ENCODE measurements around the gene CEP112.
"Not testable (repeated sequence)": the region's sequence is repeated elsewhere in the genome, so short reads cannot be mapped to it uniquely, and the experiment has no call there.

Gene CEP112

DNA sequence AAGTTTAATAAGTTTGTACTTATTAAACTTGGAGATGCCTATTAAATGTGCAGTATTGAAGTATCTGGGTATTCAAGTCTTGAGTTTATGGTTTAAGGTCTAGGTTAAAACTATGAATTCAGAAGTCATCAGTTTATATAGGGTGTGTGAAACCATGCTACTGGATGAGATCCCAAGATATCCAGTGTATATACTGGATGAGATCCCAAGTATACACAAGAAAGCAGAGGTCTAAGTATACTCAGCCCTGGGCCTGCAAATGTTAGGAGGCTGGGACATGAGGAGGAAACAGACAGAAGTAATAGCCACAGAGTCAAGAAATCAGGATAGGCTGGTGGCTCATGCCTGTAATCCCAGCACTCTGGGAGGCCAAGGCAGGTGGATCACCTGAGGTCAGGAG lies 436.1 kb downstream of the CEP112 start:
- no peak for DNase-seq

DNA sequence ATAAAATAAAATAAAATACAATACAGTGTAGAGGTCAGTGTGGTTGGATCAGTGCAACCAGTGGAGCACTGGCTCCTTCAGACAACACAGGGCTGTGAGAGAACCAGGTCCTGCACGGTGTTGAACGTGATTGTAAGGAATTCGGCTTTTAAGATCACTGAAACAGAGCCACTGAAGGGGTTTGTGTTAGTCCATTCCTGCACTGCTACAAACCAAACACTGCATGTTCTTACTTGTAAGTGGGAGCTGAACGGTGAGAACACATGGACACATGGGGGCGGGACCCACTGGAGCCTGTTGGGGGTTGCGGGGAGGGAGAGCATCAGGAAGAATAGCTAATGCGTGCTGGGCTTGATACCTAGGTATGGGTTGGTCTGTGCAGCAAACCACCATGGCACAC lies 437.3 kb downstream of the CEP112 start:
- DNase-seq = no peak

DNA sequence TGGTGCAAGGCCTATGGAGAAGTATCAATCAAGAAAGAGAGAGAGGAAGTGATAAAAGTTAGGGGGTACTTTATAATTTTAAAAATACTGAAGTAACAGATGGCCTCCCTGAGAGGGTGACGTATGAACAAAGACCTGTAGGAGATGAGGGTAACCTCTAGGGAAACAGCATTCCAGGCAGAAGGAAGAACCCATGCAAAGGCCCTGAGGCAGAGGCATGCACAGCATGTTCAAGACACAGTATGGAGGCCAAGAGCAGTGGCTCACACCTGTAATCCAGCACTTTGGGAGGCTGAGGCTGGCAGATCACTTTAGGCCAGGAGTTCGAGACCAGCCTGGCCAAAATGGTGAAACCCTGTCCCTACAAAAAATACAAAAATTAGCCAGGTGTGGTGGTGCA lies 437.9 kb downstream of the CEP112 start:
- DNase-seq = no peak

- DNase-seq = no peak
These were observed 438.6 kb downstream of the CEP112 start for GRCh38 chr17:65753348-65753747.

- no peak for DNase-seq
These were observed 440.7 kb downstream of the CEP112 start for GRCh38 chr17:65751263-65751662.

DNA sequence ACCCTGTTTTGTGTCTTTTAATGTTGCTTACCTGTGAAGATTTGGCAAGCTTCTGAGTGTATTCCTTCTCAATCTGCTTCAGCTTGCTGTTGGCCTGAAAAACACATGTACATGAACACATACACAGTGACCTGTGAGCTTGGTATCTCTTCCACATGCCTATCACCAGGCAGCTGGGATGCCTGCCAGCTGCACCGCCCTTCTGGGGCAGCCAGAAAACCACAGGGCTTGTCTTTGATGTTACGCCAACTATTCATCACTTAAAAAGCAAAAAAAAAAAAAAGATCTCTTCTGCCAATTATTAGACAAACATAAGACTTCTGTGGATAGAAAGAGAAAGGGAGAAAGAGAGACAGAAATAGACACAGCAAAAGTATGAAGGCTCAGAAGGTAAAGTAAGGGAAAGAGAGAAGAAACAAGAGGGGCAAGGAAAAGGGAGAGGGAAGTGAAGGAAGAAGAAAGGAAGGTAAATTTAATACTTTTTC lies 441.3 kb downstream of the CEP112 start:
- DNase-seq = no peak

DNA sequence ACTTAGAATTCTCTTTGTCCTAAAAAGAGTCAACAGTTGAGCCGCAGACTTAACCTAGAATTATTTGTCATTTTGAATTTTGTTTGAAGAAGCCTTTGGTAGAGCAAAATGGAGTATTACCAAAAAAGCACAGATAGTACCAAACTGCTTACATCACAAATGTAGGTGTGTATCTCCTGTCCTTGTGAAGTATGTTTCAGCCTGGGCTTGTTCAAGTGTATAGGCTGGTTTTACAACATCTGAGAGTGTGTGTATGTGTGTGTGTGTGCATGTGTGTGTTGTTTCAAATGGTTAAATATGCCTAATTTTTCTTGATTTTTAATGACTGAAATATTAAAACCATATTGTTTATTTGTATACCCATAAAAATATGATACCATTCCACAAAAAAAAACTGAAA lies 441.8 kb downstream of the CEP112 start:
- no peak for DNase-seq

GRCh38 chr17:65749479-65749878 lies 442.5 kb downstream of the CEP112 start:
- no peak for DNase-seq

DNA sequence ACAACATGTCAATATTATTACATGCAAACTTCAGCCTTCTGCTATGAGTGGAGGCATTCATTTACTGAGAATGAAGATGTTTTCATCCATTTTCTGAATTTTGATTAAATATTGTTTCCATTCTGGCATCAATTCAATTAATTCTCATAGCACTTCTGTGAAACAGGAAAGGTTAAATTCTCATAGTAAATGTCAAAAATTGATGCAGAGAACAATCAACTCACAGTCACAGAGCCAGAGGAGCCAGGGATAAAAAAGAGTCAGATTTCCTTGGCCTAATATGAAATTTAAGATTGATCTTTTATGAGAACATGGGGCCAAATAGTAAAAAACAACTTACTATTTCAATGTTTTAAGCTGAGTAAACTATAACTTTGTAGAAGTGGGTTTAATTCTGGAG lies 446.7 kb downstream of the CEP112 start:
- no peak for DNase-seq

DNA sequence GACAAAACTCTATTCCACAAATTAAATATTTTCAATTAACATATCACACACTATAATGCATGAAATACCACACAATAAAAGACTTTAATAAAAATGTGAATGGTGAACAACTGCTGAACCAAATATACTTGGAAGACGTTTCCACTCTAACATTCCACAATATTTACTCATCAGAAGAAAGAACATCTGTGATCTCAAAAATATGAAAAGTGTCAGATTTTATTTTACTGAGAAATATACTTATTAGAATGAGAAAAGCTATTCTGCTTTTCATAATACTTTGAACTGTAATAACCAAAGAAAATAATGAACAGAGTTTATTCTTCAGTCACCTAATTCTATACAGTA lies 448.7 kb downstream of the CEP112 start:
- DNase-seq = no peak

DNA sequence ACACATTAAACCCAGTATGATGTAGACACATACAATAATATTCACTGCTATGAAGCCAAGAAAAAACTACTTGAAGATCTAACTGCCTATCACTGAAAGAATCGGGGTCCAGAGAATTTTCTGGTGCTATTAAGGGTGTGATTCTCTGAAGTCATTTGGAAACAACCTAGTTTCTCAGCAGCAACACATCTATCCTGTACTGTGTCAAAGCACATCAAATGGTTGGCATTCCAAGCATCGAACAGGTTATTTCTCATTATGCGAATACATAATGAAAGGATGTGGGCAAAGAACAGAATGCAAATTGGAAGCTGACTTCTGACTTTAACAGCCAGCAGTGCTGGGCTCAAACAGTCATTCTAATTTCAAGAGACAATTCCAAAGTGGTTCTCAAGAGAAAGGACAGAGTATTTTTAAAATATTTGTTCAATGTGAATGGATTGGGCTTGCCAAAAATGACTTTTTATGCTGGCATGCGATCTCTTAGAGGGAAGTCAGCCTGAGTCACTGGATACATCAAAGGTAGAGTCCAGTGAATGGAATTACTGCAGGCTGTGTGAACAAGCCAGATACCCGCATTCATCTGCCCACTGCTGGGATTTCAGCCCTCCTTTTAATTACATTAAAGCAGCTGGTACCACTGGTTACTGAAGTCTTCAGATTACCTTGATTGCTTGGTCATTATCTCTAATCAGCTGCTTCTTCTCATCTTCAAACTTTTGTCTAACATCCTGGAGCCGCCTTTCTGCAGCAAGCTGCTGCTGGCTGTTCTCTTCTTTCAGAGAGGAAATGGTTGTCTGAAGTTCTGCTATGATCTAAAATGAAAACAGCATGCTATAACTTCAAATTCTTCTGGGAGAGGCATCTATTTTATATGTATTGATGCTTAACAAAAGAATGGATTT lies 449.3 kb downstream of the CEP112 start:
- no peak for DNase-seq

DNA sequence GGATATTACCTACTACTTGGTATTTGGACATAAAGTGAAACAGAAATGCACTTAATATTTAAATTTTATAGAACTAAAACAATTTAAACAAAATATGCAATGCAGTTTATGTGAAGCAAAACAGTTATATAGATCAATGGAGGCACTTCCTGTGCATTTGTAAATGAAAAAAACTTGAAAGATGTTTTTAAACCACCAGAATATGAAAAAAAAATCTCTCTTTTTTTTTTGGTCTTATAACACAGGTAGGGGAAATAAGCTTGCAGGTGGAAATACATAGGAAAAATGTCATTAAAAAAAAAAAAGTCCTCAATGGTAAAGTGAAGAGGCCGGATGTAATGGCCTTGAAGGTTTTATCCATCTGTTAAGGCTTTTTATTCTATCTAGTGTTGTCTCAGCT lies 450.2 kb downstream of the CEP112 start:
- DNase-seq = no peak

DNA sequence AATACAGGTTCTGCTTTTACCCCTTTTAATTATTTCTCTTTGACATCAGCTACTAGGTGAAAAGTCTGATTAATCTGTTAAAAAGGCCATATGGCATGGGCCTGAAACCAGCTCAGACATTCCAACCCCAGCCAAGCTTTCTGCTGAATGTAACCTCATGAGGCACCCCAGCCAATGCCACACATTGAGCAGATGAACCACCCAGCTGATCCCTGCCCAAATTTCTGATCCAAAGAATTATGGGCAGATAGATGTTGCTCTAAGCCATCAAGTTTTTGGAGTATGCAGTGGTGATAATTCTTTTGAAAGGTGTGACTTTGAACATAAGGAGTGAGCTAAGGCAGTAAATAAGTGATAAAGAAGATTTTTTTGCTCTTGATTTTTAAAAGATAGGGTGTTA lies 452.9 kb downstream of the CEP112 start:
- no peak for DNase-seq

- DNase-seq = no peak
These were observed 454.5 kb downstream of the CEP112 start for GRCh38 chr17:65737451-65737850.

DNA sequence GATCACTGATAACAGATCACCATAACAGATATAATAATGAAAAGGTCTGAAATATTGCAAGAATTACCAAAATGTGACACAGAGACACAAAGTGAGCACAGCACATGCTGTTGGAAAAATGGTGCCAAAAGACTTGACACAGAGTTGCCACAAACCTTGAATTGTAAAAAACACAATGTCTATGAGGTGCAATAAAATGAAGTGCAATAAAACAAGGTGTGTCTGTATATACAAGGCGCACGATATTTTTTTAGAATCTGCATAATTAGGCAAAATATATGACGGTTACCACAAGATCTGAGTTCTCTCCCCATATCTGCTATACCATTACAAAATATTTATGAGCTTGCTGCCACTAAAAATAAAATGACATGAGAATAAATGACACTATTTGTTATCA lies 458.6 kb downstream of the CEP112 start:
- DNase-seq = no peak

- DNase-seq = not testable (repeated sequence)
These were observed 459.3 kb downstream of the CEP112 start for GRCh38 chr17:65732667-65733066.

DNA sequence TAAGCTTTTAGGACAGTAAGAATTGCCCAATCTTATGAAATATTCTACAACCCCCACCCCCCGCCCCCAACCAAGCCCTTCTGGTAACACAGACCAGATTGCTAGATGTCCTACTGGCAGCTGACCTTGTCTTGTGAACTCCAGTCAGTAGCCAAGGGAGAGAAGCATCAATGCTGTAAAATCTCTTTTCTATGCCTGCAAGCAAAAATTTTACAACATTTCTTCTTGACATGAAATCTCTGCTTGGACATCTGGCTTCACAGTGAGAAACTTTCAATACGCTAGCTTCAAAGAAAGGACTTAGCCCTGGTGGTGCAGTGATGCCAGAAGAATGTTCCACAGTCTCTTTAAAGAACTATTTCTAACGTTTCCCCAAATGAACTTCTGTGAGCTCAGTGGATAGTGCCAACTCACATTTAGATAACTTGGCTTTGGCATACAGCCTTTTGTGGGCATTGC lies 461.2 kb downstream of the CEP112 start:
- no peak for DNase-seq

GRCh38 chr17:65729207-65729606 lies 462.7 kb downstream of the CEP112 start:
- no peak for DNase-seq

DNA sequence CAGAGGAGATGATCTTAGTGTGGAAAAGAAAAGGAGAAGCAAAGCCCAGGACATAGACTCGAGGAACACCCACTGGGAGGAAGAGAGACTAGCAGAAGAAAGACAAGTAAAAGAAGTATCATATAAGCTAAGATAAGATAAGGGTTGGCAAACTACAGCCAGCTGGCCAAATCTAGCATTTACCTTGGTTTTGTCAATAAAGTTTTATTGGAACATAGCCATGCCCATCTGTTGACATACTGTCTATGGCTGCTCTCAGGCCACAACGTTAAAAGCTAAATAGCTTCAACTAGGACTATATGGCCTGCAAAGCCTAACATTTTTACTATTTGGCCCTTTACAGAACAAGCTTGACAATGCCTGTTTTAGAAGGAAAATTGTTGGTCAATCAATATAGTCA lies 464.1 kb downstream of the CEP112 start:
- DNase-seq = no peak

GRCh38 chr17:65727246-65727645 lies 464.7 kb downstream of the CEP112 start:
- no peak for DNase-seq

GRCh38 chr17:65723431-65724151 lies 468.3 kb downstream of the CEP112 start:
- DNase-seq = no peak

DNA sequence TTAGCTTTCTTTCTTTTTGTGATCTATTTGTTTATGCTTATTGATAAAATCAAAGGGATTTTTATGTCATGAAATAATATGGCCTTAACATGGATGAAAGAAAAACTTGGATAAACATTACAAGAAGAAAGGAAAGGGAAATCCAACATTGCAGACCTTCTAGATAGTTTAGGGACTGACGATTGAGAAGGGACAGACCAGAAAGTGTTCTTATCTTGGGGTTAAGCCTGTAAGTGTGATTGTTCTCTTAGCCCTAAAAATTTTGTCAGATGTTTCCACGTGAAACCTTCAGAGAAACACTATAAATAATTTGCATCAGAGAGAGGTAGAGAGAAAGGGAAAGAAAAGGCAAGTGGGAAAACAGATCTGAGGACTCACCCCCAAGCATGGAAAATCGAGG lies 473.3 kb downstream of the CEP112 start:
- no peak for DNase-seq

DNA sequence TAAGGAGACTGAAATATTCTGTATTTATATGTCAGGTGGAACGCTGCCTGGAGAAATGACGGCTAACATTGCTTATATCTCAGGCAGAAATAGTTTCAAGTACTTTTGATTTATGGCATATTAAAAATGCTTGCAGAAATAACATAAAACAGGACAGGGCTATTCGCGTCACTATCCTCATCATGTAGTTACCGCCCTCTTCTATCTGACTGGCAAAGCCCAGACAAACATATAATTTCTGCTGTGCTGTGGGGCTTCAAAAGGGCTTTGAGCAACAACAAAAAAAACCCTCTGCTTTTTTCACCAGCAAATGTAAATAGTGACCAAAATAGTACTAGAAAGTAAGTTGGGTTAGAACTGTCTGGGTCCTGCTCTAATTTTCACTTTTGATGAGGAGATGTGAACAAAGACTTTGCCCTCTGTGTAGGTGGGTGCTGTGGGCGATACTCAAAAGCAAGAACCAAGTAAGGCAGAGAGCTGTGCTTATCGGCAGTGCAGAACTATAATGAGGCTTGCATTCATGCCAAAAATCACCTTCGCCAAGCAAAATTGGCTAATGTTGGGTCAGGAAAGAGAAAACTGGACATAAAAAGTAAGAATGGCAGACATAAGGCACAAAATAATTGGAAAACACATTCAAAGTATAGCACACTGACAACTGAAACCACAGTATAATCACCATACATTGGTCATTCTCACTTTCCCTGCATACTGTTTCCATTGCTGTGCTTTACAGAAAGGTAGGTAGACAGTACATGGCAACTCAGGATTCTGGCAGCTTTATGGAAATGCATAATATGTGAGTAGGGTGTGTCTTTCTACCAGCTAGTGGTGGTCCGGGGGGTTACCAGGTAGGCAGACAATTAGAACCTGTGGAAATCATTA lies 479.3 kb downstream of the CEP112 start:
- DNase-seq = no peak

All from activated gamma-delta T cell (primary cell).